HepG2 (cell line): ENCODE data around the gene MEX3A. TPM values are rescaled to one million over a fixed set of nuclear protein-coding genes. Genes with fewer than 3 reads are reported as not detected.

Experiments
- ATF1 ChIP-seq: IDR thresholded peaks from 2 replicates; pipeline ENCODE4 v1.6.1; 2016; ENCODE audit warnings: mild to moderate bottlenecking, control low read depth
- CBFB ChIP-seq: sonication (generic); formaldehyde crosslinking; IDR thresholded peaks from 2 replicates; pipeline ENCODE4 v1.4.0; 2020; ENCODE audit warnings: missing genetic modification reagents
- FOSL1 ChIP-seq: sonication (generic); formaldehyde crosslinking; IDR thresholded peaks from 2 replicates; pipeline ENCODE4 v1.9.0; 2021; ENCODE audit warnings: missing genetic modification reagents, borderline replicate concordance
- IRF1 ChIP-seq: sonication (generic); formaldehyde crosslinking; IDR thresholded peaks from 2 replicates; pipeline ENCODE4 v1.4.0; 2020; ENCODE audit warnings: low read depth, mild to moderate bottlenecking, missing genetic modification reagents
- KDM5A ChIP-seq: fragments of 200-600 bp; sonication (generic); IDR thresholded peaks from 2 replicates; pipeline ENCODE4 v1.7.0; 2018; ENCODE audit warnings: antibody characterized with exemption, mild to moderate bottlenecking, low read length, borderline replicate concordance
- MIXL1 ChIP-seq: IDR thresholded peaks from 2 replicates; pipeline ENCODE4 v1.6.1; 2016
- NBN ChIP-seq: fragments of 450-650 bp; conservative IDR thresholded peaks from 2 replicates; pipeline ENCODE4 v1.6.1; 2017
- PITX1 ChIP-seq: sonication (generic); formaldehyde crosslinking; IDR thresholded peaks from 2 replicates; pipeline ENCODE4 v1.5.1; 2020; ENCODE audit warnings: mild to moderate bottlenecking, missing genetic modification reagents
- RAD51 ChIP-seq: fragments of 450-650 bp; IDR thresholded peaks from 2 replicates; pipeline ENCODE4 v1.6.1; 2016; ENCODE audit warnings: borderline replicate concordance
- RFXAP ChIP-seq: sonication (generic); formaldehyde crosslinking; IDR thresholded peaks from 2 replicates; pipeline ENCODE4 v1.4.0; 2020; ENCODE audit warnings: missing genetic modification reagents, borderline replicate concordance
- SP5 ChIP-seq: IDR thresholded peaks from 2 replicates; pipeline ENCODE4 v1.6.1; 2016; ENCODE audit warnings: low read depth, borderline replicate concordance
- SRSF9 ChIP-seq: fragments of 200-400 bp; formaldehyde crosslinking; IDR thresholded peaks from 2 replicates; pipeline ENCODE4 v1.6.1; 2018; ENCODE audit warnings: borderline replicate concordance, mild to moderate bottlenecking, low read depth, low read length; ENCODE audit not compliant: insufficient read depth, poor library complexity, severe bottlenecking
- SRY ChIP-seq: sonication (generic); formaldehyde crosslinking; IDR thresholded peaks from 2 replicates; pipeline ENCODE4 v1.8.0; 2022; ENCODE audit warnings: mild to moderate bottlenecking, missing genetic modification reagents
- TFDP1 ChIP-seq: IDR thresholded peaks from 2 replicates; pipeline ENCODE4 v1.6.1; 2016; ENCODE audit warnings: missing compliant biosample characterization, missing genetic modification reagents, borderline replicate concordance
- ZNF230 ChIP-seq: sonication (generic); formaldehyde crosslinking; IDR thresholded peaks from 2 replicates; pipeline ENCODE4 v1.4.0; 2020; ENCODE audit warnings: mild to moderate bottlenecking, missing genetic modification reagents
- ZNF362 ChIP-seq: sonication (generic); formaldehyde crosslinking; IDR thresholded peaks from 2 replicates; pipeline ENCODE4 v1.4.0; 2020; ENCODE audit warnings: missing genetic modification reagents, mild to moderate bottlenecking, borderline replicate concordance
- ZNF496 ChIP-seq: sonication (generic); formaldehyde crosslinking; IDR thresholded peaks from 2 replicates; pipeline ENCODE4 v1.8.1; 2023; ENCODE audit warnings: mild to moderate bottlenecking, moderate library complexity, missing genetic modification reagents; ENCODE audit not compliant: insufficient replicate concordance
- ZNF75D ChIP-seq: sonication (generic); formaldehyde crosslinking; IDR thresholded peaks from 2 replicates; pipeline ENCODE4 v1.8.1; 2023; ENCODE audit warnings: missing genetic modification reagents, mild to moderate bottlenecking, borderline replicate concordance
- polyA plus RNA-seq, 8 experiments: library from polyadenylated mRNA; depleted of rRNA in 3 of 8; stranded (reverse) in 7 of 8; unstranded in 1 of 8; fragments of >200 nt; fragmentation: Illumina TruSeq in 4 of 8; extraction: Trizol in 4 of 8; gene quantifications; 2 replicates each; pipeline versions ENCODE4 v1.2.1 to v1.2.3, GENCODE V29; 2011 to 2016; ENCODE audit warnings: low read depth in 4 of 8, missing spikeins in 1 of 8, mixed read lengths in 1 of 8; ENCODE audit not compliant: insufficient read depth in 1 of 8
- total RNA-seq, 5 experiments: library from RNA; depleted of rRNA; stranded (reverse); fragments of >200 nt; fragmentation: Illumina TruSeq; extraction: Trizol; gene quantifications; 2 replicates each; pipeline ENCODE4 v1.2.3, GENCODE V29; 2016; ENCODE audit warnings: low read depth in 1 of 5
- TF ChIP-seq, protein P1 (sequence below): sonication (generic); formaldehyde crosslinking; IDR thresholded peaks from 2 replicates; pipeline ENCODE4 v1.4.0; 2020; ENCODE audit warnings: missing genetic modification reagents
- TF ChIP-seq, protein P2 (sequence below): IDR thresholded peaks from 2 replicates; pipeline ENCODE4 v1.6.1; 2016; ENCODE audit warnings: mild to moderate bottlenecking
- TF ChIP-seq, protein P3 (sequence below): sonication (generic); formaldehyde crosslinking; IDR thresholded peaks from 2 replicates; pipeline ENCODE4 v1.4.0; 2020; ENCODE audit warnings: mild to moderate bottlenecking, missing genetic modification reagents

The MEX3A gene
- total and polyA plus RNA-seq, 2 of the 13 experiments (the other 11 are each of a cell fraction or from before 2014, with no cell fraction given) = 7.6 to 9.1 TPM

- TF ChIP-seq ZNF496 (CRISPR knock-in tag) (no peak), SRY (CRISPR knock-in tag) (no peak), RAD51 (no peak), KDM5A (no peak), ZNF362 (CRISPR knock-in tag) (no peak), ZNF75D (CRISPR knock-in tag) (no peak), PITX1 (no peak; the same call in 1 of the 2 replicates), FOSL1 (CRISPR knock-in tag) (peak; percentile 62), NBN (no peak), CBFB (CRISPR knock-in tag) (no peak), MIXL1 (CRISPR knock-in tag) (no peak), ATF1 (no peak), SP5 (CRISPR knock-in tag) (0 out of 2 replicates have a peak, but pooled peaks have one; percentile 10), SRSF9 (no peak), RFXAP (CRISPR knock-in tag) (no peak), TFDP1 (CRISPR knock-in tag) (peak; percentile 46; the same call in 1 of the 2 replicates), IRF1 (CRISPR knock-in tag) (no peak), ZNF230 (CRISPR knock-in tag) (no peak)
- TF ChIP-seq, protein P1, sequence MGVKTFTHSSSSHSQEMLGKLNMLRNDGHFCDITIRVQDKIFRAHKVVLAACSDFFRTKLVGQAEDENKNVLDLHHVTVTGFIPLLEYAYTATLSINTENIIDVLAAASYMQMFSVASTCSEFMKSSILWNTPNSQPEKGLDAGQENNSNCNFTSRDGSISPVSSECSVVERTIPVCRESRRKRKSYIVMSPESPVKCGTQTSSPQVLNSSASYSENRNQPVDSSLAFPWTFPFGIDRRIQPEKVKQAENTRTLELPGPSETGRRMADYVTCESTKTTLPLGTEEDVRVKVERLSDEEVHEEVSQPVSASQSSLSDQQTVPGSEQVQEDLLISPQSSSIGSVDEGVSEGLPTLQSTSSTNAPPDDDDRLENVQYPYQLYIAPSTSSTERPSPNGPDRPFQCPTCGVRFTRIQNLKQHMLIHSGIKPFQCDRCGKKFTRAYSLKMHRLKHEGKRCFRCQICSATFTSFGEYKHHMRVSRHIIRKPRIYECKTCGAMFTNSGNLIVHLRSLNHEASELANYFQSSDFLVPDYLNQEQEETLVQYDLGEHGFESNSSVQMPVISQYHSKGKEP (CRISPR knock-in tag) = no peak
- TF ChIP-seq, protein P2, sequence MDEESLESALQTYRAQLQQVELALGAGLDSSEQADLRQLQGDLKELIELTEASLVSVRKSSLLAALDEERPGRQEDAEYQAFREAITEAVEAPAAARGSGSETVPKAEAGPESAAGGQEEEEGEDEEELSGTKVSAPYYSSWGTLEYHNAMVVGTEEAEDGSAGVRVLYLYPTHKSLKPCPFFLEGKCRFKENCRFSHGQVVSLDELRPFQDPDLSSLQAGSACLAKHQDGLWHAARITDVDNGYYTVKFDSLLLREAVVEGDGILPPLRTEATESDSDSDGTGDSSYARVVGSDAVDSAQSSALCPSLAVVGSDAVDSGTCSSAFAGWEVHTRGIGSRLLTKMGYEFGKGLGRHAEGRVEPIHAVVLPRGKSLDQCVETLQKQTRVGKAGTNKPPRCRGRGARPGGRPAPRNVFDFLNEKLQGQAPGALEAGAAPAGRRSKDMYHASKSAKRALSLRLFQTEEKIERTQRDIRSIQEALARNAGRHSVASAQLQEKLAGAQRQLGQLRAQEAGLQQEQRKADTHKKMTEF (CRISPR knock-in tag) = peak; percentile 45; the same call in 1 of the 2 replicates
- TF ChIP-seq, protein P3, sequence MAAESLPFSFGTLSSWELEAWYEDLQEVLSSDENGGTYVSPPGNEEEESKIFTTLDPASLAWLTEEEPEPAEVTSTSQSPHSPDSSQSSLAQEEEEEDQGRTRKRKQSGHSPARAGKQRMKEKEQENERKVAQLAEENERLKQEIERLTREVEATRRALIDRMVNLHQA = no peak
Observed at GRCh38 chr1:156114101-156114918, 32.0 kb upstream of the MEX3A start, which contains the start of gene LMNA (continued).
